Esophagus (tissue), 2 donors: Measurements from ENCODE around the gene OR52K2. TPM values are rescaled to one million over a fixed set of nuclear protein-coding genes. Genes with fewer than 3 reads are reported as not detected.
"Not testable (repeated sequence)": the region's sequence is repeated elsewhere in the genome, so short reads cannot be mapped to it uniquely, and the experiment has no call there.

Experiments
- H3K27ac ChIP-seq, 2 donors: one replicate each; pipeline ENCODE4 v1.5.1; 2013; ENCODE audit warnings: low read depth in 2 of 2, mild to moderate bottlenecking in 2 of 2, inconsistent platforms in 1 of 2, low read length in 1 of 2, moderate library complexity in 1 of 2
- H3K27me3 ChIP-seq, 2 donors: one replicate each; pipeline ENCODE4 v1.6.1; 2013; ENCODE audit warnings: low read length in 2 of 2, control low read depth in 1 of 2, mild to moderate bottlenecking in 1 of 2; ENCODE audit not compliant: insufficient read depth in 2 of 2, control insufficient read depth in 1 of 2
- H3K36me3 ChIP-seq, 2 donors: one replicate each; pipeline ENCODE4 v1.6.1; 2013; ENCODE audit warnings: low read length in 1 of 2; ENCODE audit not compliant: control insufficient read depth in 2 of 2, insufficient read depth in 2 of 2
- H3K4me1 ChIP-seq, 2 donors: one replicate each; pipeline ENCODE4 v1.6.1; 2013; ENCODE audit warnings: low read length in 1 of 2; ENCODE audit not compliant: control insufficient read depth in 2 of 2, insufficient read depth in 2 of 2
- H3K4me3 ChIP-seq, 2 donors: one replicate each; pipeline ENCODE4 v1.5.1; 2013; ENCODE audit warnings: low read length in 2 of 2, mild to moderate bottlenecking in 2 of 2, low read depth in 1 of 2, moderate library complexity in 1 of 2
- H3K9me3 ChIP-seq, 2 donors: one replicate each; pipeline ENCODE4 v1.6.1; 2013; ENCODE audit warnings: mild to moderate bottlenecking in 2 of 2, low read depth in 1 of 2, low read length in 1 of 2, moderate library complexity in 1 of 2; ENCODE audit not compliant: control insufficient read depth in 2 of 2, insufficient read depth in 1 of 2
- WGBS, 2 donors: extraction: QIAGEN DNeasy Blood & Tissue Kit; methylation state at CpG; one replicate each; pipeline ENCODE4 v1.1.7; 2013; 5-methylcytosine and 5-hydroxymethylcytosine counted together
- polyA plus RNA-seq, 2 donors: library from polyadenylated mRNA; stranded (reverse); fragments of 200-250 nt; gene quantifications; one replicate each; pipeline ENCODE4 v1.2.3, GENCODE V29; 2013
- donor health status: healthy with polysubstance abuse.
- donor health status: Bipolar disorder and iron deficiency.

The OR52K2 gene
- not detected for polyA plus RNA-seq

DNA sequence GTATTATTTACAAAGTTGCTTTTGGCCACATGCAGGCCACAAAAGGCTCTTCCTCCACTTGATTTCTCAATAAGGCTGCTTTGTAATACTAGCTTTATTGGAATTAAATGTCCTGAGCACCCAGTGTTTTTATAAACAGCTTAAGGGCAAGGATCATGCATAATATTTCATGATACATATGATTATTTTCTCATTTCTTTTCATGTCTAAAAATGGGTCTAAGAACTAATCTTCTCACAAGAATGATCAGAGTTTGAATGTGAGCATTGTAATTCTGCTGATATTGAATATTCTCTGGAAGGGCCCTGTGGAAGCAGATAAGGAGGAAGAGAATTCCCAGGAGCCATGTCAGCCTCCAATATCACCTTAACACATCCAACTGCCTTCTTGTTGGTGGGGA, at the start of gene OR52K2:
TSS of gene OR52K2 (plus strand) at position 301 of the 400 bp plus-strand sequence. CDS start at position 346, 45 bp downstream.
- Histone ChIP-seq H3K27ac (no peak within 1 kb of the TSS), H3K27me3 (no peaks in the 10 kb centered on the region)

DNA sequence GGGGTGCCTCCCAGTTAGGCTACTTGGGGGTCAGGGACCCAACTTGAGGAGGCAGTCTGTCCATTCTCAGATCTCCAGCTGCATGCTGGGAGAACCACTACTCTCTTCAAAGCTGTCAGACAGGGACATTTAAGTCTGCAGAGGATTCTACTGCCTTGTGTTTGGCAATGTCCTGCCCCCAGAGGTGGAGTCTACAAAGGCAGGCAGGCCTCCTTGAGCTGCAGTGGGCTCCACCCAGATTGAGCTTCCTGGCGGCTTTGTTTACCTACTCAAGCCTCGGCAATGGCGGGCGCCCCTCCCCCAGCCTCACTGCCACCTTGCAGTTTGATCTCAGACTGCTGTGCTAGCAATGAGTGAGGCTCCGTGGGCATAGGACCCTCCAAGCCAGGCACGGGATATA, 42.9 kb upstream of the OR52K2 start:
- not testable (repeated sequence) for H3K36me3 ChIP-seq, H3K9me3 ChIP-seq, H3K27me3 ChIP-seq, H3K4me1 ChIP-seq, H3K27ac ChIP-seq, H3K4me3 ChIP-seq
- 82 to 87% methylated on average over 5 to 6 of the region's 6 CpGs for WGBS, 2 donors

More for the DNA sequence above, at the start of gene OR52K2:
- no peaks in the 10 kb centered on the region for H3K36me3 ChIP-seq
- H3K9me3 ChIP-seq = no peaks in the 10 kb centered on the region
- no peaks in the 10 kb centered on the region for H3K4me1 ChIP-seq
- H3K4me3 ChIP-seq = no peak within 1 kb of the TSS

DNA sequence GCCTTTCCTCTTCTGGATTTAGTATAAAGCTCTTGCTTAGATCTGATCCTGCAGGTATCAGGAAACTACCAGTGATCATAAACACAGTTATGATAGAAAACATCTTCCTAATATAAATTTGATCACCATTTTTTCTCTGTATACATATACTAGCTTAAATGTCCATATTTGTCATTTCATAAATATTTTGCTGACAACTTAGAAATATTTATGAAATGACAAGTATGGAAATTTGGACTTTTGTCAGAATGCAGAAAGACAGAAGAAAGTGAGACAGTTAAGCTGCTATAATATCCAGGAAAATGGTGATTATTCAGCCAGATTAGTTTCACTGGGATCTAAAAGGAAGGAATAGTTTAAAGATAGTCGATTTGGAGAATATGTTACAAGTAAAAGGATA, 32.8 kb upstream of the OR52K2 start:
- H3K36me3 ChIP-seq = no peaks in the 10 kb centered on the region
- H3K9me3 ChIP-seq = no peaks in the 10 kb centered on the region
- no peak overlapping the region for H3K27ac ChIP-seq
- 54 to 60% methylated on average over 1 of the region's 1 CpG for WGBS, 2 donors
- no peaks in the 10 kb centered on the region for H3K27me3 ChIP-seq
- no peaks in the 10 kb centered on the region for H3K4me1 ChIP-seq
- no peak overlapping the region for H3K4me3 ChIP-seq

DNA sequence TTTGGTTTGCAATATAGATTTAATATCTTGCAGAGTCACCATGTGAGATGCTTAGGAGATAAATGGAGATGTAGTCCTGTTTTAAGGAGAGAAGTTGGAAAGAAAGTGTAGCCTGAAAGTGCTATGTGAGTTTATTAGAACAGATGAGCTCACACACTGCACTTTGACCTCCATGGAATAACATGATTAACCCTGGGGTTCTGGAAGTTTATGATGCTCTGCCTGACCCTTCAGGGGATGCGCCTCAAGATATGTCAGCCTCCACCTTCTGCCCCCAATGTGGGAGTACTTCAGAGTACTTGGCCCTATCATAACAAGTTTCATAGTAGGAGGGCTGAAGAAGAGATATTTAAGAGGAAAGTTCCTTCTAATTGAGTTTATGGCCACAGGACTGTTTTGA, 32.3 kb upstream of the OR52K2 start:
- no peaks in the 10 kb centered on the region for H3K36me3 ChIP-seq
- H3K27me3 ChIP-seq = no peaks in the 10 kb centered on the region
- H3K9me3 ChIP-seq = no peaks in the 10 kb centered on the region
- 58 to 63% methylated on average over 1 of the region's 1 CpG for WGBS, 2 donors
- H3K4me1 ChIP-seq = no peaks in the 10 kb centered on the region
- no peak overlapping the region for H3K27ac ChIP-seq
- H3K4me3 ChIP-seq = no peak overlapping the region

DNA sequence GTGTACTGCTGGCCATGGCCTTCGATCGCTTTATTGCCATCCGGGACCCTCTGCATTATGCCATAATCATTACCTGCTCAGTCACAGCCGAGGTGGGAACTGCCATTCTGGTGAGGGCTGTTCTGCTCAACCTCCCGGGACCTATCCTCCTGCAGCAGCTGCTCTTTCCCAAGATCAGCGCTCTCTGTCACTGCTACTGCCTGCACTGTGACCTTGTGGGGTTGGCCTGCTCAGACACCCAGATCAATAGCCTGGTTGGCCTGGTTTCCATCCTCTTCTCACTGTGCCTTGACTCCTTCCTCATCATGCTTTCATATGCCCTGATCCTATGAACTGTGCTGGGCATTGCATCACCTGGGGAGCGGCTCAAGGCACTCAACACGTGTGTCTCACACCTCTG, 30.7 kb upstream of the OR52K2 start:
- no peaks in the 10 kb centered on the region for H3K4me1 ChIP-seq

DNA sequence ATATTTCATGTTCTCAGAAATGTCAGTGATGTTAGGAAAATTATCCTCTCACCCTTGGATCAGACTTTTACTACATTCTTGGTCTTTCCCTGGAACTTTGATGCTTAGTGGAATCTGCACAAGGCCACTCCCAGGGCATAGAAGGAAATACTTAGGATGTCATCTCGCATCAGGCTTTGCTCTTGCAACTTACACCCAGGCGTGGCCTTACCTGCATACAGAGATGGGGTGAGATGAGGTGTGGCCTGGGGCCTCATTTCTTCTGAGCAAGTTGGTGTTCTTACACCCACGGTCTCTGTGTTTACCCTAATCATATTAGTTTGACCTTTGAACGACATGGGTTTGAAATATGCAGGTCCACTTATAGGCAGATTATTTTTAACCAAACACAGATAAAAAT, 19.0 kb upstream of the OR52K2 start:
- no peak overlapping the region for H3K27ac ChIP-seq
- 54 to 69% methylated on average over 4 of the region's 4 CpGs for WGBS, 2 donors
- no peaks in the 10 kb centered on the region for H3K27me3 ChIP-seq
- H3K4me1 ChIP-seq = no peaks in the 10 kb centered on the region
- H3K36me3 ChIP-seq = no peaks in the 10 kb centered on the region
- H3K9me3 ChIP-seq = no peaks in the 10 kb centered on the region
- no peak overlapping the region for H3K4me3 ChIP-seq

More for the DNA sequence above, 30.7 kb upstream of the OR52K2 start:
- Histone ChIP-seq H3K4me3 (no peak overlapping the region), H3K27me3 (no peaks in the 10 kb centered on the region), H3K9me3 (no peaks in the 10 kb centered on the region), H3K27ac (no peak overlapping the region), H3K36me3 (no peaks in the 10 kb centered on the region)
- 62 to 78% methylated on average over 8 of the region's 8 CpGs for WGBS, 2 donors

DNA sequence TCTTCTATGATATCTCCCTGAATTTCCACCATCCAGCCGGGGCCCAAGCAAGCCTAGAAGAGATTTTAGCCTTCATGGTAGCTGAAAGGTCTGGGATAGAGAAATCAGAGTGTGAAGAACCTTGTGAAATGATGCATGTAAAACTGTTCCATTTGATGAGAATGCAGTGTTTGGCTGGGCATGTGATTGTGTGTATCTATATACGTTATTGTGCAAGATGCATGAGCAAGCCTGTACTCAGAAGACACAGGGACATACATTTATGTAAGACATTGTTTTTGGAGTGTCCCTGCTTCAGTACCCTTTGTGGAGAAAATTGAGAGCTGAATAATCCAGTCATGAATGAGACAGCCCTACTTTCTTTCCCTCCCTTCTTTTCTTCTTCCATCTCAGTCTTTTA, 15.2 kb upstream of the OR52K2 start:
- Histone ChIP-seq H3K36me3 (no peaks in the 10 kb centered on the region), H3K4me1 (no peaks in the 10 kb centered on the region), H3K9me3 (no peaks in the 10 kb centered on the region), H3K27me3 (no peaks in the 10 kb centered on the region), H3K4me3 (no peak overlapping the region), H3K27ac (no peak overlapping the region)
- 64 to 68% methylated on average over 2 of the region's 2 CpGs for WGBS, 2 donors

DNA sequence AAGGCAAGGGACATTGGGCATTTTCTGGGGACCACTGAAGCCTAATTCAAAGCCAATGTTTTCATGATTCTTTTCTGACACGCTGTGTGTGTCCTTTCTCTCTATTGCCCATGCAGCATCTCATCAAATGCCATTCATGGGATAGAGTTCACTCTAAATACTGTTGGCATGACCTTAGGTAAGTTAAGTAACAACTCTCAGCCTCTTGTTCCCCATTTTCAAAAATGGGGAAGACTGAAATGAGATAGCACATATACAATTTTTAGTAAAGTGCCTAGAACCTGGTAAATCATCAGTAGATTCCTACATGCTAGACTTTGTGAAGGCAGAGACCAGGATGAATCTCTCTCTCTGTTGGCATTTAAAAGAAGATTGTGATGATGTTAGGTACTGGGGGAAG, 12.7 kb upstream of the OR52K2 start:
- 78 to 85% methylated on average over 1 of the region's 1 CpG for WGBS, 2 donors
- Histone ChIP-seq H3K9me3 (no peaks in the 10 kb centered on the region), H3K36me3 (no peaks in the 10 kb centered on the region), H3K27ac (no peak overlapping the region), H3K4me1 (no peaks in the 10 kb centered on the region), H3K4me3 (no peak overlapping the region), H3K27me3 (no peaks in the 10 kb centered on the region)

DNA sequence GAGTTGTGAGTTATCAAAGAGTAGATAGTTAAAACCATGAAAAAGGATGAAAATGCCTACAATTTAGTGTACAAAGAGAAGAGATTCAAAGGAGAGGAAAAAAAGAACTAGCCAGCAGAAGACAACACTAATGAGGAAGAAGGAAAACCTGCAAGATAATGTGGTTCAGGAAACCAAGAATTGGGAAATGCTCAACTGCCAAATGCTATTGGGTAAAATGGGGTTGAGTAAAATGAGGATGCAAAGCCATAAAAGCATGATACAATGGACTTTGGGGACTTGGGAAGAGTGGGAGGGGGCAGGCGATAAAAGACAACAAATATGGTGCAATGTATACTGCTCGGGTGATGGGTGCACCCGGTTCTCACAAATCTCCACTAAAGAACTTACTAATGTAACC, 7.6 kb upstream of the OR52K2 start:
- H3K9me3 ChIP-seq = no peaks in the 10 kb centered on the region
- H3K27me3 ChIP-seq = no peaks in the 10 kb centered on the region
- H3K4me1 ChIP-seq = no peaks in the 10 kb centered on the region
- no peaks in the 10 kb centered on the region for H3K36me3 ChIP-seq
- H3K27ac ChIP-seq = no peak overlapping the region
- no peak overlapping the region for H3K4me3 ChIP-seq
- 91 to 94% methylated on average over 3 of the region's 3 CpGs for WGBS, 2 donors

DNA sequence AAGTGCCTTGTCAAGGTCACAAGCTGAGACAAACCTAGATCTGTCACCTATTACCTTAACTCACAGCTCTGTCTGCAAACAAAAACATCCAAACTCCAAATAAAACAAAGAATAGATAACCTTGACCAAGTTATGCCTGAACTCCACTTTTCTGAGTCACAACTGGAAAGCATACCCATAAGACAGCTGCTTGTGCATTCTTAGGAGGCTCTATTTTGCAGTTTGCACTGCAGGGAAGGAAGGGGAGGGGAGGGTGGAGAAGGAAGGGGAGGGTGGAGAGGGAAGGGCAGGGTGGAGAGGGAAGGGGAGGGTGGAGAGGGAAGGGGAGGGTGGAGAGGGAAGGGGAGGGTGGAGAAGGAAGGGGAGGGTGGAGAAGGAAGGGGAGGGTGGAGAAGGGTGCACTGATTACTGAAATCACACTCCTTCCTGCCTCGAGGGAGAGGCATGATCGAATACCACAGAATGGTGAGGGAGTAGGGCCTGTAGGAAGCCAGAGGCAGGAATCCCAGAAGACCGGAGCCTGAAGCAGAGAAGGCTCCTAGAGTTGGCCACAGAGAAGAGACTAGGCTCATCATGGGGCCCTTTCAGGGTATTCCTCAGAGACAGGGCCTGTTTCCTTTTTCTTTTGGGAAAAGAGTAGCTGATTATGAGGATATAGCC, 5.7 kb upstream of the OR52K2 start:
- H3K4me3 ChIP-seq = no peak overlapping the region
- 31 to 34% methylated on average over 3 of the region's 3 CpGs for WGBS, 2 donors

More for the DNA sequence above, 5.7 kb upstream of the OR52K2 start:
- H3K27me3 ChIP-seq = no peaks in the 10 kb centered on the region
- no peaks in the 10 kb centered on the region for H3K4me1 ChIP-seq
- H3K9me3 ChIP-seq = no peaks in the 10 kb centered on the region
- no peaks in the 10 kb centered on the region for H3K36me3 ChIP-seq
- H3K27ac ChIP-seq = no peak overlapping the region
